HG03571 (cell line): ENCODE measurements around the gene CNPY2.
"Not testable (repeated sequence)": the region's sequence is repeated elsewhere in the genome, so short reads cannot be mapped to it uniquely, and the experiment has no call there.

Source experiments
- ATAC-seq: cut with Tn5 transposase; IDR thresholded peaks from one replicate; pipeline ENCODE4 v1.9.1; 2021; ENCODE audit not compliant: unreplicated experiment

Gene CNPY2

GRCh38 chr12:56299308-56299852 lies 16.4 kb downstream of the CNPY2 start:
- ATAC-seq, result peak; percentile 6

GRCh38 chr12:56298828-56299227 lies 17.0 kb downstream of the CNPY2 start:
- ATAC-seq, result no peak

- no peak for ATAC-seq
These were observed 18.4 kb downstream of the CNPY2 start for GRCh38 chr12:56297400-56297799.

GRCh38 chr12:56296295-56296694 lies 19.5 kb downstream of the CNPY2 start:
- ATAC-seq, result no peak

GRCh38 chr12:56293795-56294194 lies 22.0 kb downstream of the CNPY2 start:
- no peak for ATAC-seq

GRCh38 chr12:56288705-56289387 lies 26.9 kb downstream of the CNPY2 start:
- no peak for ATAC-seq

GRCh38 chr12:56286044-56286830 lies 29.6 kb downstream of the CNPY2 start:
- ATAC-seq, result no peak

- ATAC-seq, result not testable (repeated sequence)
These were observed 31.5 kb downstream of the CNPY2 start for GRCh38 chr12:56284263-56284662.

GRCh38 chr12:56282579-56282978 lies 33.2 kb downstream of the CNPY2 start:
- ATAC-seq, result no peak

GRCh38 chr12:56282030-56282429 lies 33.8 kb downstream of the CNPY2 start:
- no peak for ATAC-seq

GRCh38 chr12:56280849-56281248 lies 34.9 kb downstream of the CNPY2 start:
- no peak for ATAC-seq

- ATAC-seq, result no peak
These were observed 36.9 kb downstream of the CNPY2 start for GRCh38 chr12:56278905-56279304.

GRCh38 chr12:56274299-56274698 lies 41.5 kb downstream of the CNPY2 start:
- no peak for ATAC-seq

GRCh38 chr12:56272468-56272867 lies 43.3 kb downstream of the CNPY2 start:
- not testable (repeated sequence) for ATAC-seq

GRCh38 chr12:56271031-56271430 lies 44.8 kb downstream of the CNPY2 start:
- no peak for ATAC-seq

- ATAC-seq, result peak; percentile 11
These were observed 48.2 kb downstream of the CNPY2 start for GRCh38 chr12:56267443-56268071.

GRCh38 chr12:56266693-56267442 lies 48.9 kb downstream of the CNPY2 start, which contains the start of gene COQ10A:
TSS of gene COQ10A (plus strand) at chr12:56266942. CDS start at chr12:56267119, 177 bp downstream.
- ATAC-seq, result peak; percentile 91

GRCh38 chr12:56266068-56266692 lies 49.6 kb downstream of the CNPY2 start:
- ATAC-seq, result not testable (repeated sequence)

- ATAC-seq, result not testable (repeated sequence)
These were observed 52.8 kb downstream of the CNPY2 start for GRCh38 chr12:56262955-56263354.

- ATAC-seq, result no peak
These were observed 54.1 kb downstream of the CNPY2 start for GRCh38 chr12:56261503-56262232.
